ENCODE results near the gene GALR2. TPM values are rescaled to one million over a fixed set of nuclear protein-coding genes. Genes with fewer than 3 reads are reported as not detected.

GALR2 gene
- total RNA-seq, 1 donor: not detected

- no peak overlapping the region for H3K4me3 ChIP-seq (ENCODE audit: low read depth, low read length)
- DNase-seq (ENCODE audit: low read depth): no peak
- no peak for TF ChIP-seq CTCF (IDR thresholded peaks at IDR 0.05; ENCODE audit: insufficient read depth, low read depth, low read length)
These were observed 18.2 kb downstream of the GALR2 start for GRCh38 chr17:76092526-76093413.

- DNase-seq (ENCODE audit: low read depth): no peak
- H3K4me3 ChIP-seq (ENCODE audit: low read depth, low read length): no peak overlapping the region
- TF ChIP-seq CTCF (IDR thresholded peaks at IDR 0.05; ENCODE audit: insufficient read depth, low read depth, low read length): no peak
These were observed 19.5 kb downstream of the GALR2 start for GRCh38 chr17:76094046-76094445.

GRCh38 chr17:76095943-76096342 is 21.4 kb downstream of the GALR2 start:
- TF ChIP-seq CTCF (IDR thresholded peaks at IDR 0.05; ENCODE audit: insufficient read depth, low read depth, low read length): no peak
- no peak overlapping the region for H3K4me3 ChIP-seq (ENCODE audit: low read depth, low read length)
- DNase-seq (ENCODE audit: low read depth): no peak

- no peak for TF ChIP-seq CTCF (IDR thresholded peaks at IDR 0.05; ENCODE audit: insufficient read depth, low read depth, low read length)
- no peak overlapping the region for H3K4me3 ChIP-seq (ENCODE audit: low read depth, low read length)
- no peak for DNase-seq (ENCODE audit: low read depth)
These were observed 23.2 kb downstream of the GALR2 start for GRCh38 chr17:76097716-76098295.

GRCh38 chr17:76102944-76103273 is 28.3 kb downstream of the GALR2 start:
- no peak for TF ChIP-seq CTCF (IDR thresholded peaks at IDR 0.05; ENCODE audit: insufficient read depth, low read depth, low read length)
- H3K4me3 ChIP-seq (ENCODE audit: low read depth, low read length): peak overlapping the region; percentile 94
- DNase-seq (ENCODE audit: low read depth): peak; percentile 6

- DNase-seq (ENCODE audit: low read depth): peak; percentile 91
- no peak for TF ChIP-seq CTCF (IDR thresholded peaks at IDR 0.05; ENCODE audit: insufficient read depth, low read depth, low read length)
- H3K4me3 ChIP-seq (ENCODE audit: low read depth, low read length): peak within 1 kb of the TSS; percentile 94
These were observed 28.9 kb downstream of the GALR2 start, which contains the start of gene EXOC7 for GRCh38 chr17:76103274-76104139. Gene EXOC7, minus strand, starts transcription at chr17:76103787. Its CDS starts 95 bp downstream, at chr17:76103692.

Measured in fibroblast of villous mesenchyme (primary cell).